HG02610 (cell line): ENCODE measurements around the gene GARIN5A.
"Not testable (repeated sequence)": the region's sequence is repeated elsewhere in the genome, so short reads cannot be mapped to it uniquely, and the experiment has no call there.

Experiments used
- ATAC-seq: cut with Tn5 transposase; IDR thresholded peaks from one replicate; pipeline ENCODE4 v1.9.1; 2021; ENCODE audit warnings: mild to moderate bottlenecking, moderate library complexity; ENCODE audit not compliant: unreplicated experiment

The GARIN5A gene

DNA sequence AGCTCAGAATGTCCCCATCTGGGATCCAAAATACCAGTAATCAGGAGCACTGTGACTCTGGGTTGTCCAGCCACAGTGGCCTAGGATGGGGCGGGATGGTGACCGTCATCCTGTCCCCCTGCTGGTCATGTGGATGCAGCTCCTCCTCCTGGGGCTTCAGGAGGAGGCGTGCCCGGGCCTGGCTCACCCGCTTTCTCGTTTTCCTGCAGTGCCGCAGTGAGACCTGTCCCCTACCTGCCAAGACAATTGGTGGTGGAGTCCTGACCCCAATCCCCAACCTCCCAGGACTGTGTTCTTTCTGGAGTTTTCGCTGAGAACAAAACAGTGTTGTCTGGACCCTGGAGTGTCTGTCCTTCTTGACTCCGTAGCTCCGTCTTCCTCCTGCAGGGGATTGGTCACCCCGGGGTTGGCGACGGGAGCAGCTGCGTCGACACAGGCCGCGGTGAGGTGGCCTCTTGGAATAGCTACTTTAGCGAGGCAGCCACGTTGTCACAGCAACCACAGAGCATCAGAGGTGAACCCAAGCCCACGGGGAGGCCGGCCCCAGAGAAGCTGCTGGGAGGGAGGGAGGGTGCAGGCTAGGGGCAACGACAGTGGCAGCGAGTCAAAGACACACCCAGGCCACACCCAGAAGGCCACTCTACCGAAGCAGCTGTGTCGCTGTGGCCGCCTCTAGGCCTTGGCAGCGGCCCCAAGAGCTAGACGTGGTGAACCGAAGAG is 10.5 kb downstream of the GARIN5A start:
- ATAC-seq, result no peak

- ATAC-seq, result no peak
Observed at GRCh38 chr19:50465000-50465399, 11.6 kb downstream of the GARIN5A start.

DNA sequence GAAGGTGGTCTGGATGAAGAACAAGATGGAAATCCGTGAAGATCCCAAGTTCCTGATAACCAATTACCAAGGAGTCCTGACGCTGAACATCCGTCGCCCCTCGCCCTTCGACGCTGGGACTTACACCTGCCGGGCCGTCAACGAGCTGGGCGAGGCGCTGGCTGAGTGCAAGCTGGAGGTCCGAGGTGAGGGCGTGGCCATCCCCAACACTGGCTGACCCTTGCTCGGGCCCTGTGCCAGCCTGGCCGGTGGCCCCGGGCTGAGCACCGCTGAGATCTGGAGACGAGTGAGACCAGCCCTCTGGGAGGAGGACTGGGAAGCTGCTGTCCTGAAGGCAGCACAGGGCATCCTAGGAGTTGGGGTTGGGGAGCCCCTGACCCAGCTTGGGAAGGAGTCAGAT is 12.3 kb downstream of the GARIN5A start:
- ATAC-seq, result no peak

- ATAC-seq, result no peak
Observed at GRCh38 chr19:50462970-50463369, 13.7 kb downstream of the GARIN5A start.

DNA sequence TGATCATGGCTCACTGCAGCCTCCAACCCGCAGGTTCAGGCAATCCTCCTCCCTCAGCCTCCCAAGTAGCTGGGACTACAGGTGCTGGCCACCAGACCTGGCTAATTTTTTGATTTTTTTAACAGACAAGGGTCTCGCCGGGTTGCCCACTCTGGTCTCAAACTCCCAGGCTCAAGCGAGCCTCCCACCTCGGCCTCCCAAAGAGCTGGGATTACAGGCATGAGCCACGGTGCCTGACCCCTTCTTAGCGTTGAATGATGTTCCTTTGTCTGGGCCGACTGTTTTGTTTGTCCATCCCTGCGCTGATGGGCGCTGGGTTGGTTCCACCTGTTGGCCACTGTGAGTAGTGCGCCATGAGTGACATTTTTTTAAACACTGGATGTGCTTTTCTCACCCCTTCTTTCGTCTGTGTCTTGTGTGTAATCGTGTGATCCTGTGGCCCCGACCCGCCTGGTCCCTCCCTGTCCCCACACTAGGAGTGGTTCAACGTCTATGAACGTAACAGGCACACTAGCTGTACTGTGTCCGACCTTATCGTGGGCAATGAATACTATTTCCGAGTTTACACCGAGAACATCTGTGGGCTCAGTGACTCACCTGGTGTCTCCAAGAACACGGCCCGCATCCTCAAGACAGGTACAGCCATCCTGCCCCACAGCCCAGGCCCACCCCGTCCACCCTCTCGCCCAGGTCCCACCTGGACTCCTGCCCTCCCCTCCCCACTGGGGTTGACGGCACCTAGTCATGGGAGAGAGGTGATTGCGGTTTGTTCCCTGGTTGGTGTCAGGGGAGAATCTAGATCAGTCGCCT is 15.4 kb downstream of the GARIN5A start:
- ATAC-seq, result peak; percentile 52

DNA sequence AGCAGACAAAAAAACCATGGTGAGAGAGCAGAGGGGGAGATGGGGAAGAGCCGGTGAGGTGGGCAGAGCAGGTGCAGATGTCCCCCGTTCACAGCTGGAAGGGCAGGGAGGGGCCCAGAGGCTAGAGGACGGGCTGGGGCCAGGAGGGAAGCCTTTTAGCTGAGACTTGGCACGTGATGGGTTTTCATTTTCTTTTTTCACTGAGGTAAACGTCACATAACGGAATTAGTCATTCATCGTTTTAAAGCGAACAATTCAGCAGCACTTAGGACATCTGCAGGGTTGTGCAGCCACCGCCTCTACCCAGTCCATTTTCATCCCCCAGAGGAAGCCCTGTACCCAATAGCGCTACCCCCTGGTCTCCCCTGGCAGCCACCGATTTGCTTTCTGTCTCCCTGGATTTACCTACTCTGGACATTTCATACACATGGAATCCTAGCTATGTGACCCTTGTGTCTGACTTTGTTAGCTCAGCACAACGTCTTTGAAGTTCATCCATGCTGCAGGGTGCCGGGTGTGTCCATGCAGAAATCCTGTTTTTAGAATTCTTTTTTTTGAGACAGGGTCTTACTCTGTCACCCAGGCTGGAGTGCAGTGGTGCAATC is 16.4 kb downstream of the GARIN5A start:
- ATAC-seq, result no peak

DNA sequence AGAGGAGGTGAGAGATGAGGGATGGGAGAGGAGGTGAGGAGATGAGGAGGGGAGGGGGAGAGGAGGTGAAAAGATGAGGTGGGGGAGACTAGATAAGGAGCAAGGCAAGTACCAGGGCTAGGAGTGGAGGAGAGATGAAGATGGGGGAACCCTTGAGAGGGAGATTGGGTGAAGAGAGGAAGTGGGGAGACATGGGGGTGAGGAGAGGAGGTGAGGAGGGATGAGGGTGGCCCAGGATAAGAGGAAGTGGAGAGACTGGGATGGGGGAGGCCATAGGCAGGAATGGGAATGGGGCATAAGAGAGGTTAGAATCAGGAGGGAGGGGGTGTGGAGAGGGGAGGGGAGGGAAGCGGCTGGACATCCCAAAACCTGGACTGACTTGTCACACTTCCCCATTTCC is 17.0 kb downstream of the GARIN5A start:
- ATAC-seq, result no peak

DNA sequence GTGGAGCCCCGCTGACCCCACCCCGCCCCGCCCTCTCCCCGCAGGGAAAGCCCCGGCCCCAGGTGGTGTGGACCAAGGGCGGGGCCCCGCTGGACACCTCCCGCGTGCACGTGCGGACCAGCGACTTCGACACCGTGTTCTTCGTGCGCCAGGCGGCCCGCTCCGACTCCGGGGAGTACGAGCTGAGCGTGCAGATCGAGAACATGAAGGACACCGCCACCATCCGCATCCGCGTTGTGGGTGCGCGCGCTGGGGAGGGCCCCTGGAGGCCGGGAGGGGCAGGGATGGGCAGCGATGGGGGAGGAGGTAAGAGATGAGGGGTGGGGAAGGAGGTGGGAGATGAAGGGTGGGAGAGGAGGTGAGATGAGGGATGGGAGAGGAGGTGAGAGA is 17.6 kb downstream of the GARIN5A start:
- ATAC-seq, result no peak

DNA sequence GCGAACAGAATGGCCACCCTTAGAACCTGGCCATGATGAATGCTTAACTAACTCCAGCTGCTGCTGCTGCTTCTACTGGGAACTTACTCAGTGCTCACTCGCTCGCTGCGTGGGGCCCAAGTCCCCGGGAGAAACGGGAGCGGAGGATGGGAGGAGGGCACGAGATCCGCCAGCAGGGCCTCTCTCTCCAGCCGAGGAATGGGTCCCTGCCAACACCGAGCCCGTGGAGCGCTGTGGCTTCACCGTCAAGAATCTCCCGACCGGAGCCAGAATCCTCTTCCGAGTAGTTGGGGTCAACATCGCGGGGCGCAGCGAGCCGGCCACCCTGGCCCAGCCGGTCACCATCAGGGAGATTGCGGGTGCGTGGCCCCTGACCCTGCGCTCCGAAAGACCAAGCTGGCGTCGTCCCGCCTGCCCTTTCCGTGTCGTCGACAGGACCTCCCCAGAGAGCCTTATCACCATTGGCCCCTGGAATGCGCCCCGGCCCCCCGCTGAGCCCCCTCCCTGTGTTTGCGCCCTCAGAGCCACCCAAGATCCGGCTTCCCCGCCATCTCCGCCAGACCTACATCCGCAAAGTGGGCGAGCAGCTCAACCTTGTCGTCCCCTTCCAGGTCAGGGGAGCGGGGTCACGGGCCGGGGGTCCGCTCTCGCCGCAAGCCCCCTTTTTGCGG is 18.1 kb downstream of the GARIN5A start:
- ATAC-seq, result no peak

- ATAC-seq, result no peak
Observed at GRCh38 chr19:50457300-50457699, 19.3 kb downstream of the GARIN5A start.

- no peak for ATAC-seq
Observed at GRCh38 chr19:50455992-50456391, 20.7 kb downstream of the GARIN5A start.

- ATAC-seq, result no peak
Observed at GRCh38 chr19:50453243-50453642, 23.4 kb downstream of the GARIN5A start.

DNA sequence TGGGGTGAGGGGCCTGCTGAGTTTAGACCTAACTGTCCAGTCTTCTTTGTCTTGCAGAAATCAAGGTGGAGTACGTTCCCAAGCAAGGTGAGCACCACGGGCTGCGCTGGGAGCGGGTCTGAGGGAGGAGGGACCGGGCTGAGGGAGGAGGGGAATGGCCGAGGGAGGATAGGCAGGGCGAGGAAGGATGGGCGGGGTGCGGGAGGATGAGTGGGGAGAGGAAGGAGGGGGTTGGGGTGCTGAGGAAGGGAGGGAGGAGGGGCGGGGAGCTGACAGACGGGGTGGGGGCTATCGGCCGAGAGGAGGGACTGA is 25.5 kb downstream of the GARIN5A start:
- no peak for ATAC-seq

GRCh38 chr19:50450369-50451222 is 26.1 kb downstream of the GARIN5A start:
- no peak for ATAC-seq

- ATAC-seq, result no peak
Observed at GRCh38 chr19:50449236-50449899, 27.3 kb downstream of the GARIN5A start.

DNA sequence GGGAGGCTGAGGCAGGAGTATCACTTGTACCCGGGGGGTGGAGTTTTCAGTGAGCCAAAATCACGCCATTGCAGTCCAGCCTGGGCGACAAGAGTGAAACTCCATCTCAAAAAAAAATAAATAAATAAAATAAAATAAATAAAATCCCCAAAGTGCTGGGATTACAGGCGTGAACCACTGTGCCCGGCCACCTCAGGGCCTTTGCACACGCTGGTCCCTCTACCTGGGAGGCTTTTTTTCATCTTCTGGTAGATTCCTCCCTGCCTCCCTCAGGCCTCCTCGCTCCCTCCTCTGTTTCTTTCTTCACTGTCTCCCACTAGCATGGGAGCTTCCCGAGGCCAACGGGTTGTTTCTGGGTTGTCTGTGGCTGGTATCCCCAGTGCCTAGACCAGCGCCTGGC is 28.9 kb downstream of the GARIN5A start:
- no peak for ATAC-seq

DNA sequence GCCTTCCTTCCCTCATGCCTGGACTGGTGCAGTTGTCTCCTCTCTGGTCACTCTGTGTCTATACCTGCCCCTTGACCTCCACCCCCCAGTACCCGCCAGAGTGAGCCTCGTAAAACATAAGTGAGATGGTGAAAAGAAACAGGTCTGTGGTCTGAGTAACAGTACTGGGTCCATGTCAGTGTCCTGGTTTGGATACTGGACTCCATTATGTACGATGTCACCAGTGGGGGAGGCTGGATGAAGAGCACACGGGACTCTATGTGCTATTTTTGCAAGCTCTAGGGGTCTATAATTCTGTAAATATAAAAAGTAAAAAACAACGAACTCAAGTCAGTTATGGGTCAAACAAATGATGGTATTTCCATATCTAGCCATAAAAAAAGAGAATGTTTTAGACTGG is 29.6 kb downstream of the GARIN5A start:
- no peak for ATAC-seq

GRCh38 chr19:50444059-50444458 is 32.6 kb downstream of the GARIN5A start:
- no peak for ATAC-seq

DNA sequence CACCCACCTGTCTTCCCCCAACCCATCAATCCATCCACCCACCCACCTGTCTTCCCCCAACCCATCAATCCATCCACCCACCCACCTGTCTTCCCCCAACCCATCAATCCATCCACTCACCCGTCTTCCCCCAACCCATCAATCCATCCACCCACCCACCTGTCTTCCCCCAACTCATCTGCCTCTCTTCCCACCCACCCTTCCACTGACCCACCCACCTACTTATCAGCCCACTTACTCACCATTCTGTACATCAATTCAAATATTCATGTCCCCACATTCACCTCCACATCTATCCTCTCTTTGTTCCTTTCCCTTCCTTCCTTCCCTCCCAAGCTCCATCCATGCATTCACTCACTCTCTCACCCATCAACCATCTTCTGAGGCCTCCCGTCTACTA is 37.5 kb downstream of the GARIN5A start:
- not testable (repeated sequence) for ATAC-seq

GRCh38 chr19:50437862-50438449 is 38.7 kb downstream of the GARIN5A start:
- no peak for ATAC-seq
